ENCODE data around the gene AOPEP.

GRCh38 chr9:95061916-95062595 is 335.6 kb downstream of the AOPEP start:
- TF ChIP-seq CTCF (IDR thresholded peaks at IDR 0.05; ENCODE audit: extremely low read depth in 1 of 2, insufficient read depth in 1 of 2, low read depth in 1 of 2, low read length in 2 of 2) (no peak), POLR2A (IDR thresholded peaks at IDR 0.05; ENCODE audit: low read depth, low read length) (no peak), JUN (IDR thresholded peaks at IDR 0.05; ENCODE audit: borderline replicate concordance, insufficient read depth, insufficient read length, low read depth) (no peak), EZH2 (IDR thresholded peaks at IDR 0.05; ENCODE audit: borderline replicate concordance, low read depth, low read length, severe bottlenecking) (no peak)
- TF ChIP-seq, protein P1, sequence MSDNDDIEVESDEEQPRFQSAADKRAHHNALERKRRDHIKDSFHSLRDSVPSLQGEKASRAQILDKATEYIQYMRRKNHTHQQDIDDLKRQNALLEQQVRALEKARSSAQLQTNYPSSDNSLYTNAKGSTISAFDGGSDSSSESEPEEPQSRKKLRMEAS (IDR thresholded peaks at IDR 0.05; ENCODE audit: insufficient read depth, insufficient read length): no peak

All from endothelial cell of umbilical vein (primary cell).